GM15510 (cell line): ENCODE results near the gene CUEDC1.

Experiments
- POLR2A ChIP-seq: IDR thresholded peaks from 3 replicates; pipeline ENCODE4 v1.6.1; 2011; ENCODE audit warnings: borderline replicate concordance; ENCODE audit not compliant: insufficient read length; ENCODE audit errors: extremely low read depth

The CUEDC1 gene

DNA sequence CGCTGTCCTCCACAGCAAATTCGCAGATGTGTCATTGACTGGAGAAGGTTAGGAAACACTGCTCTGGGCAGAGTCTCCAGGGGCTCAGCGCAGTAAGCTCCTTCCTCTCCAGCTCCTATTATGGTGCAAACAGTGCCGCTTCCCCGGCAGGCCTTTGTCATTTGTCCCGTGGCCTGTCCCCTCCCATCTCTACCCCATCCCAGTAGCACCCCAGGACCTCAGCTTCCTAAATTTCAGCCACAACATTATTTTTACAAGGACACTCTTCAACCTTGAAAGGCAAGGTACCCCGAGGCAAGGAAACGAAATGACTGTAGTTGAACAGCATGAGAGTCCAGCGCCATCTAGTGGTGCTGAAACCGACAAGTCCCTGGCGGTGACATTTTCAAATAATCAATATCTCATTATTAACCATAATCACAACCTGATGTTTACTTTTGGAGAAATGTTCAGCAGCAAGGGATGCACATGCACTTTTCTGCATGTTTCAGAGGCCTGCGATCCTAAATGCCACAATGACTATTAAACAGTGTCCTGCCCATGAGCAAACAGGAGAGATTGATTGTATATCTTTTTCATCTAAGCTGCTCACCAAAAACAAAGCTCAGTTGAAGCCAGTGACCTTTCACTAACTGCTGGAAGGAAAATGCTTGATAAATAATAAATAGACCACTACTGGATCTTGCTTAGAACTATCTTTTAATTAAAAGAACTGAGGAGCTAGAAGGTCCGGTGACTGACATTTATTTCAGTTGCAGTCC, 121.9 kb downstream of the CUEDC1 start:
- no peak for TF ChIP-seq POLR2A

DNA sequence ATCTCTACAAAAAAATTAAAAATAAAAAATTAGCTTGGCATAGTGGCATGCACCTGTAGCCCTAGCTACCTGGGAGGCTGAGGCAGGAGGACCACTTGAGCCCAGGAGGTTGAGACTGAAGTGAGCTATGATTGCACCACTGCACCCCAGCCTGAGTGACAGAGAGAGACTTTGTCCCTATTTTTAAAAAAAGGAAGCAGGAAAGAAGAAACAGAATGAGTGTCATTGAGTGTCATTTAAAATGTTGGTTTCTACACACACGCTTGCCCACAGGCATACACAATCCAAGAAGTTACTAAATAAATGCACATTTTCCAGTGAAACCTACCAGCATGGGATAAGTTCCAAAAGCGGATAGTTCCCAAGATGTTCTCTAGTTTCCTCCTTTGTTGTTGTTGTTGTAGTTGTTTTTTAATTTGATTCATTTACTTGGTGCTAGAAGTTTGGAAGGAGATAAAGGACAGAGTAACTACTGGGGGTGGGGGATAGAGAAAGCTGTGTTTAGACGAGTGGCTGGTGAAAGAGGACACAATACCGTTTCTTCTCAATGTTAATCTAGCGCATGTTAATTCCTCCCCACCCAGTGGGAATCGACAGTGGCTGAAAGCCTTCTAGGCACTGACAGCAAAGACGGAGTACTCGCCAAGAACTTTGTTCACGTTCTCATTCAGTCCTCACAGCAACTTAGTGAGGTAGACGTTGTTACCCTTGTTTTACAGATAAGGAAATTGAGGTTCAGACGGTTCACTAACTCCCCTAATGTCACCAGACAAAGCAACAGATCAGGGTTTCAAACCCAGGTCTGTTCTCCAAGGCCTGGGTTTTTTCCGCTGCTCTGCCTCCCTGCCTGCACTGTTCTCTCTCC, 122.7 kb downstream of the CUEDC1 start:
- no peak for TF ChIP-seq POLR2A

DNA sequence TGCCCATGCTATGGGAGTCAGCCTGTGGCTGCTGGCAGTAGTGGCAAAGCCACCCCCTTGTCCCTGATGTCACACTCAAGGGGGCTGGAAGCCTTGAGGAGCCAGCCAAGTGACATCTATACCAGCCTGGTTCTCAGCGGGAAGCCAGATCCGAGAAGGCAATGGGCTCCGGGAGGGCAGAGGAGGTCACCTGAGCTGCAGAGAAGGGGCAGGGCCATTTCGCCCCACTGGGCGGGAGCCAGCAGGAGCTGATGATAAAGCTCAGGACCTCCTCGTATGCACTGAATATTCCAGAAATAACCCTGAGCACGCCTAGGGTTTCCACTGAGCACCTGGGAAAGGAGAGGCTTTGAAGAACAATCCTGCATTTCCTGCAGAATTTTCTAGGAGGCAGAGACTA, 124.3 kb downstream of the CUEDC1 start:
- TF ChIP-seq POLR2A, result no peak

DNA sequence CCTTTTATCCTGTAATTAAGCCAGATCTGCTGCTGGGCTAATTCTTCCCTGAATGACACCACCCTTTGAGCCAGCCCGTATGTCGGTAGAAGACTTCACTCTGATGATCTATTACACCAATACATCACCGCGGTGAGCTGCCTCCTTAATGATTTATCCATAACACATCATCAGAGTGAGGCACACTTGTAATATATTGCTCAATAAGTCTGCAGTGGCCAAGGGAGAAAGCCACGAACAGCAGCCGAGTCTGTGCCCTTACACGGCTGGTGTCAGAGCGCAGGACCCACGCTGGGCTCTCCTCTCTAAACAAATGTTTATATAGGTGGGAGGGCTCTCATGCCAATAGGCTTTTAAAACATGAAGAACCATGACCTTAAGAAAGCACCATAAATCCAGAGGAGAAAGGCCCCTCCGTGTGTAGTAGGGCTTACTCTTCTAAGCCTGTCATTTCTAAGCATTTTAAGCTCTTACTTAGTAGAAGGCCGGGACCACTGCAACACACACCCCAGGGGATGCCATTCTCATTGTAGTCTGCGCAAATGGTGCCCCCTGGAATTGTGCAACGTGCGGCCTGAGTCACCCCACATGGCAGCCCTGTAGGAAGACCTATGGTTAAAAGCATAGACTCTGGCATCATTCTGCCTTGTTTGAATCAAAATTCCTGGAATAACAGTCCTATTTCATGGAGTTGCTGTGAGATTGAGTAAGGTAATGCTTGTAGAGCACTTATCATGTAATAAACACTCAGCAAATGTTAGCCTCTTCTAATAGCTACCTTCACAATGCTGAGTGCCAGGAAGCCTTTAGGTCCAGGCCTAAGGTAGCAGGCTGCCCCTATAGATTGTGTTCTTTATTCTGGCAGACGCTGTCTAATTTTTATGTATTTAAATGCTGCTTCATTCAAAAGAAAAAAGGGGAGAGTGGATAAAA, 131.5 kb downstream of the CUEDC1 start:
- no peak for TF ChIP-seq POLR2A

DNA sequence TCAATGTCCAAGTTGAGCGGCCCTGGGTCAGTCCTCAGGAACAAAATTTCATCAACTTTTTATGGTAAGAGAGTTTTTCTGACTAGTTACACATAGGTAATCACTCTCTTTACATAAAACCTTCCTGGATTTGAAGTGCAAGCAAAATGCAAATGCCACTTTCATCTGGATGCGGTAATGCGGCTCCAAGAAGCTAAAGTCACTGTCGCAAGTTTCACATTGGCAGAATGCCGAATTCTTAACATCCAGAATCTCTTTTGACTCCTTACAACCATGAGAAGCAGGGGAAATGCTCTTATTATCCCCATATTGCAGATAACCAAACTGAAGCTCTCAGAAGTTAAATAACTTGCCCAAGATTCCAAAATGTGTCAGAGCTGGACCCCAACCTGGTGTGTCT, 135.3 kb downstream of the CUEDC1 start:
- no peak for TF ChIP-seq POLR2A

DNA sequence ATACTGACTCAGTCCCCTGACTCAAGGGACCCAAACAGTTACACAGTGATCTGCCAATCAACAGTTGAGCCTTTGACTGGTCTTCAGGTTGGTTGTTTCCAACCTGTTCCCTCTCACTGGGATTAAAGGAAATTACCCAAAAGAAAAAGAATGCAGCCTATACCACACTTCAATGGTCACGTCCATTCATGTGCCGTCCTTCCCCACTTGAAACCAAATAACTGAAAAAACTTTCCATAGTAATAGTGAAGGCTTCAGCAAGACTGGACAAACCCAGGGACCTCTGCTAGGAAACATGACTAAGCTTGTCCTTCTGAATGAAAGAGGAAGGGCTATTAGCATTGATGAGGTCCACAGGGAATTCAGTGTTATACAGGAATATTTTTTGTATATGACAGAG, 135.9 kb downstream of the CUEDC1 start:
- TF ChIP-seq POLR2A, result no peak

DNA sequence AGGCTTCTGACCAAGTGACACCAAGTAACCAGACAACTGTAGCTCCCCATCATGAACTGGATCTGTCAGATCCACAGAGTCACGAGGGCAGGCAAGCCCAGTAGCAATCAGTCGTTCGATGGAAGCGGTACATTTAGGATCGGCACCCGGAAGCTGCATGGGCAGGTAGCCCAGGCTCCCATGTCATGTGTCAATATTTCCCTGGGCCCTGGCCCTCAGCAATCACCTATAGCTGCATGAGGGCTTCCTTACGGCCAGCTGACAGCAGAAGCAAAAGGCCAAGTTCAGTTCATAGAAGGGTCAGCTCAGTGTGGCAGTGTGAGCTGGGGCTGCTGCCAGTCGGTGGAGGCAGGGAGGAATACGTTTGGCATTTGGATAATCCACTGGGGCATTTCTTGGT, 137.1 kb downstream of the CUEDC1 start:
- no peak for TF ChIP-seq POLR2A

DNA sequence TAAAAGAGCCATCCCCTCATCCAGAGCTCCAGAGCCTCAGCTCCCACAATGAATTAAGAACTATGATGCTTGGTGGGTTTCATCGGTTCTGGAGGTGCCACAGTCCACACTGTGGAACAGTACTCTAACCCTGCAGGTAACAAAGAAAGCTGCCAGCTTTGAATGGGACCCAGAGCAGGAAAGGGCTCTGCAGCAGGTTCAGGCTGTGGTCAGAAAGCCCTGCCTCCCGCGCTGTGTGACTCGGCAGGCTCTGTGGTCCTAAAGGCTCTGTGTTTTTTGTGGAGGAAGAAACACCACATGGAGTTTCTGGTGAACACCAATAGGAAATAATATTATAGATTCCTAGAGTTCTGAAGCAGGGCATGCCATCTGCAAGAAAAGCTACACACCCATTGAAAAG, 137.9 kb downstream of the CUEDC1 start:
- no peak for TF ChIP-seq POLR2A

DNA sequence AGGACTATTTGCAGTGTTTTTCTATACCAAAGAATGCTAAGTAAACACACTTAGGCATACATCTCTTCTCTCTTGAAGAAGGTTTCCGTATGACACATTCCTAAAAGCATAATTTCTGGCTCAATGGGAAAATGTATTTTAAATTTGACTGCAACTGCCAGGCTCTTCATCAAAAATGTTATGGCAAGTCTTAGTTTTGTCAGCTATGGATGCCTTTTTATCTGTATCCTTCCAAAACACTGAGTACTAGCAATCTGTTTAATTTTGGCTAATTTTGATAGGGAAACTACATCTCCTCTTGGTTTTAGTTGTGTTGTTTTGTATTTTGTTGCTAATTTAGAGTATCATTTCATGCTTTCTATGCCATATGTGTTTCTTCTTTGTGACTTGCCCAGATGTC, 140.8 kb downstream of the CUEDC1 start:
- TF ChIP-seq POLR2A, result no peak

DNA sequence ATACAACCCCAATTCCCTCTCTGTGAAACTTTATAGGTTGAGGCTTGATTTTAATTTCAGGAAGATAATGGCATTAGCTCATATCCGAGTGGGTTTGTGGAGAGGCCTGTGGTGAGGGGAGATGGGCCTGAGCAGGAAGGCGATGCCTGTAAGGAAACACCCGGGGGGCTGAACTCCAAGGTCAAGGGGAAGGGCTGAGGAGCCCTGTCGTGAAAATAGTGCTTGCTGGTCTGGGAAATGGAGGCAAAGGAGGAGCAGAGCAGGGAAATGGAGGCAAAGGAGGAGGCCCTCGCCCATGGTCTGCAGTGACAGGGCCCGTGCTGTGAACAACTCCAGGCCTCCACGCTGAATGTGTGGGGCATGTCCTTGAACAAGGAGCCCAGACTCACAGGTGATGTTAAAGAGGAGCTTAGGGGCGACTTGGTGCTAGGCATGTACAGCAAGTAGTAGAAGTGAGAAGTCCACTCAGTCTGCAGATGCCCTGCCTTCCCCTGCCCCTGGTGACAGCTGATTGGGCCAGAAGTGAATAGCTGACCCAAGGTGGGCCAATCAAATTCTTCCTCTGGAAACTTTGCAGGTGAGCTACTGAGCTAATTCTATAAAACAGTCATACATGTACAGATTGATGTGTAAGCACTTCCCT, 143.5 kb downstream of the CUEDC1 start:
- no peak for TF ChIP-seq POLR2A
